Bronchial epithelial cell (primary cell): ENCODE data around the gene SHOC2. TPM values are rescaled to one million over a fixed set of nuclear protein-coding genes. Genes with fewer than 3 reads are reported as not detected.

Experiments used
- DNase-seq: peaks from one replicate; pipeline ENCODE4 v3.0.0-alpha.2; 2010; ENCODE audit warnings: low read depth
- FAIRE-seq: peaks from 2 replicates; lab custom pipeline; 2011; peaks lifted over from hg19 to GRCh38; lab: Jason Lieb, UNC
- H3K27me3 ChIP-seq: 2 replicates; pipeline ENCODE4 v1.5.1; 2011; ENCODE audit warnings: low read length; ENCODE audit not compliant: control insufficient read depth, insufficient read depth
- H3K36me3 ChIP-seq: 2 replicates; pipeline ENCODE4 v1.5.1; 2011; ENCODE audit warnings: low read length; ENCODE audit not compliant: control insufficient read depth, insufficient read depth
- H3K4me3 ChIP-seq: 2 replicates; pipeline ENCODE4 v1.5.1; 2011; ENCODE audit warnings: mild to moderate bottlenecking, low read depth, low read length, control low read depth
- CTCF ChIP-seq: IDR thresholded peaks from 2 replicates; pipeline ENCODE4 v1.5.1; 2011; ENCODE audit warnings: mild to moderate bottlenecking, moderate library complexity, low read length, control low read depth, inconsistent platforms; ENCODE audit not compliant: insufficient read depth, severe bottlenecking
- total RNA-seq: library from RNA; depleted of rRNA; stranded (reverse); fragments of >200 nt; gene quantifications from 2 replicates; pipeline ENCODE4 v1.2.1, GENCODE V29; 2014

The SHOC2 gene
- total RNA-seq, 1 donor from 2014 or later: 30.3 TPM

- Histone ChIP-seq H3K27me3 (no peaks in the 10 kb centered on the region), H3K4me3 (no peak overlapping the region), H3K36me3 (no peaks in the 10 kb centered on the region)
- no peak for TF ChIP-seq CTCF
- FAIRE-seq (no peak), DNase-seq (no peak)
Observed at GRCh38 chr10:110983466-110983865, 64.1 kb downstream of the SHOC2 start.

GRCh38 chr10:110985497-110986275 is 66.3 kb downstream of the SHOC2 start:
- H3K4me3 ChIP-seq: no peak overlapping the region
- no peaks in the 10 kb centered on the region for H3K27me3 ChIP-seq
- TF ChIP-seq CTCF: no peak
- FAIRE-seq (no peak), DNase-seq (no peak)
- H3K36me3 ChIP-seq: no peaks in the 10 kb centered on the region

- TF ChIP-seq CTCF: no peak
- DNase-seq: peak; percentile 87
- H3K36me3 ChIP-seq: no peaks in the 10 kb centered on the region
- H3K27me3 ChIP-seq: no peaks in the 10 kb centered on the region
- H3K4me3 ChIP-seq: no peak overlapping the region
- FAIRE-seq: no peak
Observed at GRCh38 chr10:110989016-110989415, 69.6 kb downstream of the SHOC2 start.

GRCh38 chr10:110992006-110992800 is 72.8 kb downstream of the SHOC2 start:
- no peak for TF ChIP-seq CTCF
- no peak for FAIRE-seq
- no peak overlapping the region for H3K4me3 ChIP-seq
- H3K36me3 ChIP-seq: no peaks in the 10 kb centered on the region
- no peaks in the 10 kb centered on the region for H3K27me3 ChIP-seq
- DNase-seq: peak; percentile 25

GRCh38 chr10:110993024-110993693 is 73.8 kb downstream of the SHOC2 start:
- H3K36me3 ChIP-seq: no peaks in the 10 kb centered on the region
- peak; percentile 71 for DNase-seq
- FAIRE-seq: no peak
- H3K4me3 ChIP-seq: no peak overlapping the region
- TF ChIP-seq CTCF: no peak
- no peaks in the 10 kb centered on the region for H3K27me3 ChIP-seq
